A673 (cell line): Measurements from ENCODE around the gene CDX1. TPM values are rescaled to one million over a fixed set of nuclear protein-coding genes. Genes with fewer than 3 reads are reported as not detected.

ENCODE experiments used
- BruUV-seq: library from RNA; stranded (reverse); fragments of 400-500 nt; replicated peaks from 2 replicates; lab custom pipeline; 2021; lab: Mats Ljungman, UMichigan
- CTCF ChIA-PET: fragments of 300-600 bp; sonication (Branson Sonifier 250); formaldehyde crosslinking; loops from one replicate; lab custom pipeline; 2022; ENCODE audit warnings: antibody characterized with exemption; lab: Charles Lee
- POLR2A ChIA-PET: fragments of 300-600 bp; sonication (Branson Sonifier 250); formaldehyde crosslinking; loops from one replicate; lab custom pipeline; 2022; ENCODE audit warnings: antibody characterized with exemption; ENCODE audit not compliant: low non-redundant PET; lab: Charles Lee
- DNase-seq: peaks from one replicate; pipeline ENCODE4 v3.0.0-alpha.2; 2015; ENCODE audit warnings: low spot score
- H3K27ac ChIP-seq: fragments of 200-600 bp; sonication (generic); 2 replicates; pipeline ENCODE4 v1.5.1; 2016; ENCODE audit warnings: mixed run types, low read depth, mild to moderate bottlenecking, mixed read lengths, antibody characterized with exemption, low read length; ENCODE audit not compliant: poor library complexity, severe bottlenecking
- H3K27me3 ChIP-seq: fragments of 200-600 bp; sonication (generic); replicated peaks from 2 replicates; pipeline ENCODE4 v1.6.1; 2017; ENCODE audit warnings: mixed run types, low read depth, mild to moderate bottlenecking, mixed read lengths, antibody characterized with exemption, low read length; ENCODE audit not compliant: insufficient read depth, poor library complexity
- H3K36me3 ChIP-seq: fragments of 200-600 bp; sonication (generic); 2 replicates; pipeline ENCODE4 v1.6.1; 2016; ENCODE audit warnings: mixed run types, mild to moderate bottlenecking, mixed read lengths, antibody characterized with exemption, low read length; ENCODE audit not compliant: insufficient read depth, poor library complexity, severe bottlenecking
- H3K4me1 ChIP-seq: fragments of 200-600 bp; sonication (generic); 2 replicates; pipeline ENCODE4 v1.6.1; 2017; ENCODE audit warnings: mixed run types, mild to moderate bottlenecking, mixed read lengths, antibody characterized with exemption, low read length; ENCODE audit not compliant: insufficient read depth, poor library complexity, severe bottlenecking
- H3K4me3 ChIP-seq: fragments of 200-600 bp; sonication (generic); 2 replicates; pipeline ENCODE4 v1.5.1; 2016; ENCODE audit warnings: low read depth, mixed run types, mild to moderate bottlenecking, mixed read lengths, low read length; ENCODE audit not compliant: poor library complexity, severe bottlenecking
- H3K9me3 ChIP-seq: fragments of 200-600 bp; sonication (generic); 2 replicates; pipeline ENCODE4 v1.6.1; 2016; ENCODE audit warnings: mixed run types, low read depth, mild to moderate bottlenecking, mixed read lengths, antibody characterized with exemption, low read length; ENCODE audit not compliant: poor library complexity, severe bottlenecking
- EZH2 ChIP-seq: fragments of 200-600 bp; sonication (generic); IDR thresholded peaks from 2 replicates; pipeline ENCODE4 v1.6.1; 2017; ENCODE audit warnings: borderline replicate concordance, low read depth, mild to moderate bottlenecking, mixed read lengths, antibody characterized with exemption, low read length; ENCODE audit not compliant: poor library complexity, severe bottlenecking
- intact Hi-C: fragments of 100-400 bp; cut with micrococcal nuclease; formaldehyde crosslinking; loops from one replicate; pipeline ENCODE4 v1.10.0; 2022; ENCODE audit not compliant: unreplicated experiment
- total RNA-seq: library from RNA; stranded (reverse); gene quantifications from 2 replicates; pipeline ENCODE4 v1.2.3, GENCODE V29; 2021
- TF ChIP-seq, protein P1 (sequence below): fragments of 300-800, 200-600 bp; sonication (generic); conservative IDR thresholded peaks from 2 replicates; pipeline ENCODE4 v1.5.1; 2017; ENCODE audit warnings: low read depth, mild to moderate bottlenecking, antibody characterized with exemption, low read length, moderate library complexity, mixed read lengths

CDX1 gene
- total RNA-seq, 1 experiment from 2014 or later, result not detected

DNA sequence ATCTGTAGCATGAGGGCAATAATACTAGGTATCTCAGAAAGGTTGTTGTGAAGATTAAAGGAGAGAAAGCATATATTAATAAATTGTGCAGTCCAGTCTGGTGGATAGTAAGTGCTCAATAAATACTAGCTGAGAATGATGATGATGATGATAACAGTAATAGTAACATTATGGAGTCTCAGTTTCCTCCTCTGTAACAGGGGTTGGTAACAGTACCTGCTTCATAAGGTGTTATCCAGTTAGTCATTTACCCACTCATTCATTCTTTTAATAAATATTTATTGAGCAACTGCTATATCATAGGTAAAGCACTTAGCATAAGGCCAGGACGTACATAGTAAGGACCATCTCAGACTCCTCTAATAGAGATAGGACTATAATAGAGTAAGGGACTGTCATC, 30.9 kb downstream of the CDX1 start:
- TF ChIP-seq EZH2, result no peak
- TF ChIP-seq, protein P1, sequence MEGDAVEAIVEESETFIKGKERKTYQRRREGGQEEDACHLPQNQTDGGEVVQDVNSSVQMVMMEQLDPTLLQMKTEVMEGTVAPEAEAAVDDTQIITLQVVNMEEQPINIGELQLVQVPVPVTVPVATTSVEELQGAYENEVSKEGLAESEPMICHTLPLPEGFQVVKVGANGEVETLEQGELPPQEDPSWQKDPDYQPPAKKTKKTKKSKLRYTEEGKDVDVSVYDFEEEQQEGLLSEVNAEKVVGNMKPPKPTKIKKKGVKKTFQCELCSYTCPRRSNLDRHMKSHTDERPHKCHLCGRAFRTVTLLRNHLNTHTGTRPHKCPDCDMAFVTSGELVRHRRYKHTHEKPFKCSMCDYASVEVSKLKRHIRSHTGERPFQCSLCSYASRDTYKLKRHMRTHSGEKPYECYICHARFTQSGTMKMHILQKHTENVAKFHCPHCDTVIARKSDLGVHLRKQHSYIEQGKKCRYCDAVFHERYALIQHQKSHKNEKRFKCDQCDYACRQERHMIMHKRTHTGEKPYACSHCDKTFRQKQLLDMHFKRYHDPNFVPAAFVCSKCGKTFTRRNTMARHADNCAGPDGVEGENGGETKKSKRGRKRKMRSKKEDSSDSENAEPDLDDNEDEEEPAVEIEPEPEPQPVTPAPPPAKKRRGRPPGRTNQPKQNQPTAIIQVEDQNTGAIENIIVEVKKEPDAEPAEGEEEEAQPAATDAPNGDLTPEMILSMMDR, result no peak
- Histone ChIP-seq H3K4me1 (no peaks in the 10 kb centered on the region), H3K36me3 (no peaks in the 10 kb centered on the region), H3K4me3 (no peak overlapping the region), H3K27me3 (no peaks in the 10 kb centered on the region), H3K27ac (no peak overlapping the region), H3K9me3 (no peaks in the 10 kb centered on the region)
- ChIA-PET POLR2A (no interaction called here), CTCF (no interaction called here)
- no TSS peak for BruUV-seq
- intact Hi-C loops, result no loop called here
- no peak for DNase-seq

DNA sequence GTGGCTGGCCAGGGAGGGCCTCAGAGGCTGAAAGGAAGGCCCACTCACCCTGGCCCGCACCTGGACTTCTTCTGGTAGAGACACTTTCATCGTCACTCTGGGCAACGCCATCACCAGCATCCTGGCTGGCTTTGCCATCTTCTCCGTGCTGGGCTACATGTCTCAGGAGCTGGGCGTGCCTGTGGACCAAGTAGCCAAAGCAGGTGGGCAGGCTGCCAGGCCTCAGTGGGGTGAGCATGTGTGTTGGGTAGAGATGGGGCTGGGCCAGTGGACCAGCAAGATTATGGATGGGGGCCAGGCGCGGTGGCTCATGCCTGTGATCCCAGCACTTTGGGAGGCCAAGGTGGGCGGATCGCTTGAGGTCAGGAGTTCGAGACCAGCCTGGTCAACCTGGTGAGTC, 35.9 kb downstream of the CDX1 start:
- Histone ChIP-seq H3K27ac (no peak overlapping the region), H3K4me3 (no peak overlapping the region), H3K9me3 (no peaks in the 10 kb centered on the region), H3K36me3 (no peaks in the 10 kb centered on the region), H3K27me3 (no peaks in the 10 kb centered on the region), H3K4me1 (no peaks in the 10 kb centered on the region)
- no TSS peak for BruUV-seq
- TF ChIP-seq, protein P1, result no peak
- no peak for TF ChIP-seq EZH2
- intact Hi-C loops, result no loop called here
- ChIA-PET POLR2A (interaction anchor here (0.6 kb wide), 1 partner anchor 321 kb away, joined by 3 read pairs; no protein-coding TSS in a partner anchor), CTCF (no interaction called here)
- DNase-seq, result no peak

DNA sequence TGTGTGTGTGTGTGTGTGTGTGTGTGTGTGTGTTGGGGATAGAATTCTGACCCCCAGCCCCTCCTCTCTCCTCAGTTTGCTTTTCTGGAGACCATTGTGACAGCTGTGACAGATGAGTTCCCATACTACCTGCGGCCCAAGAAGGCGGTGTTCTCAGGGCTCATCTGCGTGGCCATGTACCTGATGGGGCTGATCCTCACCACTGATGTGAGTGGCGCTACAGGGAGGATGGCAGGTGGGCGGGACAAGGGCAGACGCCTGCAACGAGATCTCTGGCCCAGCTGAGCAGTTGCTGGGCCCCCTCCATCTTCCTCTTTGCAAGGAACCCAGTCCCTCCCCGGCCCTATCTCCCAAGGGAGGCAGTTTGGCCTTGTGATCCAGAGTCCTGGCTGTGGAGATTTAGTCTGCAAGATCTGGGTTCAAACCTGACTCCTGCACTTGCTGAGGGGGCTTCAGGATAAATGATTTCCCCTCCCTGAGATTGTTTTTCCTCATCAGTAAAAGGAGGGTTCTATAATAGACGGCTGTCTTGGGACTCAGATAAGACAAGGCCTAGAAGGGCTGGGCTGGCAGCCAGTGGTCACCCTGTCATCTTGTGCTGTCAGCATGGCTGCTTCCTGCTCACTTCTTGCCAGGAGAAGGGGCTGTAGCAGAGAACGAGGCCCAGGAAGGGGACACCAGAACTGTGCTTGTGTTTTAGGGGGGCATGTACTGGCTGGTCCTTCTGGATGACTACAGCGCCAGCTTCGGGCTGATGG, 37.4 kb downstream of the CDX1 start:
- no TSS peak for BruUV-seq
- H3K36me3 ChIP-seq, result no peaks in the 10 kb centered on the region
- no peaks in the 10 kb centered on the region for H3K27me3 ChIP-seq
- TF ChIP-seq EZH2, result no peak
- TF ChIP-seq, protein P1, result no peak
- POLR2A ChIA-PET, result no interaction called here
- CTCF ChIA-PET, result no interaction called here
- intact Hi-C loops, result no loop called here
- no peak overlapping the region for H3K4me3 ChIP-seq
- no peak overlapping the region for H3K27ac ChIP-seq
- no peaks in the 10 kb centered on the region for H3K9me3 ChIP-seq
- no peaks in the 10 kb centered on the region for H3K4me1 ChIP-seq
- DNase-seq, result no peak
